ACC112 (cell line): ENCODE measurements around the gene SSTR5.

Experiments used
- H2AFZ ChIP-seq: fragments of 200-600 bp; sonication (generic); one replicate; pipeline ENCODE4 v1.6.0; 2017; ENCODE audit warnings: antibody characterized with exemption, low read length; ENCODE audit not compliant: unreplicated experiment
- H3K27ac ChIP-seq: fragments of 200-600 bp; sonication (generic); 2 replicates; pipeline ENCODE4 v1.5.1; 2014; ENCODE audit warnings: low read depth, mild to moderate bottlenecking, antibody characterized with exemption, low read length, moderate library complexity
- H3K27me3 ChIP-seq: fragments of 200-600 bp; sonication (generic); 2 replicates; pipeline ENCODE4 v1.6.1; 2014; ENCODE audit warnings: mild to moderate bottlenecking, antibody characterized with exemption, low read length, moderate library complexity, mixed read lengths; ENCODE audit not compliant: insufficient read depth
- H3K36me3 ChIP-seq: fragments of 200-600 bp; sonication (generic); 2 replicates; pipeline ENCODE4 v1.6.1; 2016; ENCODE audit warnings: mild to moderate bottlenecking, antibody characterized with exemption, low read length, moderate library complexity, mixed read lengths; ENCODE audit not compliant: insufficient read depth
- H3K4me1 ChIP-seq: fragments of 200-600 bp; sonication (generic); one replicate; pipeline ENCODE4 v1.6.1; 2016; ENCODE audit warnings: low read length, mixed read lengths; ENCODE audit not compliant: insufficient read depth, unreplicated experiment, control insufficient read depth
- H3K4me3 ChIP-seq: fragments of 200-600 bp; sonication (generic); 2 replicates; pipeline ENCODE4 v1.5.1; 2014; ENCODE audit warnings: mild to moderate bottlenecking, low read depth, low read length
- H3K79me2 ChIP-seq: fragments of 200-600 bp; sonication (generic); one replicate; pipeline ENCODE4 v1.6.0; 2016; ENCODE audit warnings: low read length; ENCODE audit not compliant: control insufficient read depth, unreplicated experiment, insufficient read depth

The SSTR5 gene

DNA sequence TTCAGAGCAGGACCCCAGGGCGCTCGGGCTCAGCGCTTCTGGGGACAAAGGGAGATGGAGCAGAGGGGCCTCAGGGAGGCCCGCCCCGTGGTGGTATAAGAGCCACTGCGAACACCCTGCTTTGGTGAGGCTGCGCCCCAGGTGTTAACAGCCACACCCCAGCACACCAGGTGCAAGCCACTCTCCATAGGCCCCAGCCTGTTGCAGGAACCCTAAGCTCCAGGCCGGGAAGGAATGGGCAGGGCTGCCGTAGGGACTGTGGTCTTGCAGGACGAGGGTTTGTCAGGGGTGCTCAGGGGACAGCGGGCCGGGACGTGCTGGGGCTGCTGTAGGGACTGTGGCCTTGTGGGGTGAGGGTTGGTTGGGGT lies 17.0 kb upstream of the SSTR5 start:
- Histone ChIP-seq H3K27ac (no peak overlapping the region), H3K27me3 (no peaks in the 10 kb centered on the region), H2AFZ (no peak overlapping the region), H3K4me3 (no peak overlapping the region), H3K36me3 (no peaks in the 10 kb centered on the region), H3K4me1 (no peaks in the 10 kb centered on the region), H3K79me2 (no peaks in the 10 kb centered on the region)

- Histone ChIP-seq H3K27ac (no peak overlapping the region), H3K79me2 (no peaks in the 10 kb centered on the region), H3K36me3 (no peaks in the 10 kb centered on the region), H2AFZ (no peak overlapping the region), H3K4me1 (no peaks in the 10 kb centered on the region), H3K27me3 (no peaks in the 10 kb centered on the region), H3K4me3 (no peak overlapping the region)
These were observed 16.4 kb upstream of the SSTR5 start for GRCh38 chr16:1056196-1056595.

GRCh38 chr16:1057252-1057932 lies 15.2 kb upstream of the SSTR5 start:
- no peaks in the 10 kb centered on the region for H3K27me3 ChIP-seq

DNA sequence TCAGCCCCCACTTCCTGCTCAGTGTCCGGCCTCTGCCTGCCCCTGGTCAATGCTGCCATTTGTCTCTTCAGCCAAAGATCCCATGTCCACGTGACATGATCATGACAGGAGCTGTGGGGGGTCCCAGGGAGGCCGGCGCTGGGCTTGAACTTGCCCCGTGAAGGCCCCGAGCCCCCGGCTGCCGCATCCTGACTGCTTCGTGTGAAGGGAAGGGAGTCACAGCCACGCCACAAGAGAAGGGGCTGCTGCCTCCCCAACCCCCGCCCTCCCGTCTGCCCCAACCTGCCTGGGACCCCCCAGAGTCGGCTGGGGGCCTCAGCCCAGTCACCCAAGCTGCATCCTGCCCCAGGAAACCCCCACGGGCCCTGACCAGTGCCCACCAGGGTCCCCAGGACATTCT lies 14.3 kb upstream of the SSTR5 start:
- H3K4me1 ChIP-seq: no peaks in the 10 kb centered on the region
- no peak overlapping the region for H3K4me3 ChIP-seq
- H3K27me3 ChIP-seq: no peaks in the 10 kb centered on the region
- no peaks in the 10 kb centered on the region for H3K79me2 ChIP-seq
- no peaks in the 10 kb centered on the region for H3K36me3 ChIP-seq
- H2AFZ ChIP-seq: no peak overlapping the region
- H3K27ac ChIP-seq: no peak overlapping the region

More at GRCh38 chr16:1057252-1057932, 15.2 kb upstream of the SSTR5 start:
- no peak overlapping the region for H3K27ac ChIP-seq
- H2AFZ ChIP-seq: no peak overlapping the region
- no peaks in the 10 kb centered on the region for H3K36me3 ChIP-seq
- no peak overlapping the region for H3K4me3 ChIP-seq
- no peaks in the 10 kb centered on the region for H3K4me1 ChIP-seq
- H3K79me2 ChIP-seq: no peaks in the 10 kb centered on the region

- Histone ChIP-seq H3K27ac (no peak overlapping the region), H3K4me1 (no peaks in the 10 kb centered on the region), H3K27me3 (peaks cover 7% of the 10 kb centered on the region), H3K79me2 (no peaks in the 10 kb centered on the region), H2AFZ (no peak overlapping the region), H3K4me3 (no peak overlapping the region), H3K36me3 (no peaks in the 10 kb centered on the region)
These were observed 13.2 kb upstream of the SSTR5 start for GRCh38 chr16:1059310-1059709.

DNA sequence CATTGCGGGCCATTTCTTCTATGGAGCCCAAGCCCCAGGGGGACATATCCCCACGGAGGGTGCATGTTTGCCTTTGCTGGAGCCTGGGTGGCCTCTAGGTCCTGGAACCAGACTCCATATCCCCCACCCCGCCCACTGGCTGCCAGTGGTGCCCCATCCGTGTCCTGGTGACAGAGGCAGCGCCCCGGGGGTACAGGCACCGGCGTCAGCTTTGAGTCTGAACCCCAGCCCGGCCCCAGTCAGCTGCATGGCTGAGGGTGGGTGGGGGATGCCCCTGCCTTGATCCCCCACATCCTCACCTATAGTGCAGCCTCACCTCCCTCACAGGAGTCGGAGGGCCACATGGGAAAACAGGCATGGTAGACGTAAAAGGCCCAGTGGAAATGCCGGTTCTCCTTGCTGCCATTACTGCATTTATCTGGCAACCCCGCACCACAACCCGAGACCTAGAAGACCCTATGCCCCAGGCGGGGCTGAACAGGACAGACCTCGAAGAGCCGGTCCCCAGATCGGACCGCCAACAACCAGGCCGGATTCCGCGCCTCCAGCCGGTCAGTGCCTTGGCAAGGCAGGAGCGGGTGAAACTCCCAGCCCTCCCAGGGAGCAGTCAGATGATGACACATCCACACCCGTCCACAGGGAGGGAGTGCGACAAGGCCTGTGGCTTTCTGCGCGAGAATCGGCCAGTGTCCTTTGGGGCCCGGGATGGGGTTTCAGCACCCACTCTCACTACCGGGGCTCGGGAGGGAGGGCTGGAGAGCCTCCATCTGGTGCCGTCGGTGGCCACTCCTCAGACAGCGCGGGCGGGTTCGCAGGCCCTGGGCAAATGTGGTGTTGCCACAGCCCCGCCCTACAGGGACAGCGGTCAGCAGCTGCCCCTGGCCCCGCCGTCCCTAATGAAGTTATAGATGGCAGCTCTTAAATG lies 11.9 kb upstream of the SSTR5 start:
- no peak overlapping the region for H3K27ac ChIP-seq
- H3K79me2 ChIP-seq: no peaks in the 10 kb centered on the region
- H3K27me3 ChIP-seq: peaks cover 21% of the 10 kb centered on the region
- no peak overlapping the region for H2AFZ ChIP-seq
- no peaks in the 10 kb centered on the region for H3K36me3 ChIP-seq
- H3K4me1 ChIP-seq: no peaks in the 10 kb centered on the region
- H3K4me3 ChIP-seq: no peak overlapping the region

GRCh38 chr16:1061769-1062505 lies 10.6 kb upstream of the SSTR5 start:
- no peaks in the 10 kb centered on the region for H3K79me2 ChIP-seq
- H3K36me3 ChIP-seq: no peaks in the 10 kb centered on the region
- H3K4me1 ChIP-seq: no peaks in the 10 kb centered on the region
- no peak overlapping the region for H2AFZ ChIP-seq
- H3K27me3 ChIP-seq: peaks cover 34% of the 10 kb centered on the region
- H3K4me3 ChIP-seq: no peak overlapping the region
- H3K27ac ChIP-seq: no peak overlapping the region

DNA sequence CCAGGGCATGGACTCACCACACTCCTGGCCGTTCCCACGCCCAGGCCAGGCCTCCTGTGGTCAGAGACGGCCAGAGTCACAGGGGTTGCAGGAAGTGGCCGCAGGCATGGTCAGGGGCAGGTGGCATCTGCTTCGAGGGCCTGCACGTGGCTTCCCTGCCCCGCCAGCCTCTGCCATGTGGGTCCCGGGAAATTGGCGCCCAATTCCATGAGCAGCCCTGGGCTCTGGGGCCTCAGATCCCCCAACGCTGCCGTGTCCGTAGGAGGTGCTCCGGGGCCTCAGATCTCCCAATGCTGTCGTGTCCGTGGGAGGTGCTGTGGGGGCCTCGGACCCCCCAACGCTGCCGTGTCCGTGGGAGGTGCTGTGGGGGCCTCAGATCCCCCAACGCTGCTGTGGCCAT lies 9.7 kb upstream of the SSTR5 start:
- Histone ChIP-seq H3K79me2 (no peaks in the 10 kb centered on the region), H3K27ac (no peak overlapping the region), H3K4me3 (no peak overlapping the region), H2AFZ (no peak overlapping the region), H3K4me1 (no peaks in the 10 kb centered on the region), H3K36me3 (no peaks in the 10 kb centered on the region), H3K27me3 (peaks cover 42% of the 10 kb centered on the region)

- Histone ChIP-seq H3K4me3 (no peak overlapping the region), H3K79me2 (no peaks in the 10 kb centered on the region), H3K27ac (no peak overlapping the region), H3K4me1 (no peaks in the 10 kb centered on the region), H2AFZ (no peak overlapping the region), H3K36me3 (no peaks in the 10 kb centered on the region), H3K27me3 (peaks cover 47% of the 10 kb centered on the region)
These were observed 8.8 kb upstream of the SSTR5 start for GRCh38 chr16:1063728-1064127.

DNA sequence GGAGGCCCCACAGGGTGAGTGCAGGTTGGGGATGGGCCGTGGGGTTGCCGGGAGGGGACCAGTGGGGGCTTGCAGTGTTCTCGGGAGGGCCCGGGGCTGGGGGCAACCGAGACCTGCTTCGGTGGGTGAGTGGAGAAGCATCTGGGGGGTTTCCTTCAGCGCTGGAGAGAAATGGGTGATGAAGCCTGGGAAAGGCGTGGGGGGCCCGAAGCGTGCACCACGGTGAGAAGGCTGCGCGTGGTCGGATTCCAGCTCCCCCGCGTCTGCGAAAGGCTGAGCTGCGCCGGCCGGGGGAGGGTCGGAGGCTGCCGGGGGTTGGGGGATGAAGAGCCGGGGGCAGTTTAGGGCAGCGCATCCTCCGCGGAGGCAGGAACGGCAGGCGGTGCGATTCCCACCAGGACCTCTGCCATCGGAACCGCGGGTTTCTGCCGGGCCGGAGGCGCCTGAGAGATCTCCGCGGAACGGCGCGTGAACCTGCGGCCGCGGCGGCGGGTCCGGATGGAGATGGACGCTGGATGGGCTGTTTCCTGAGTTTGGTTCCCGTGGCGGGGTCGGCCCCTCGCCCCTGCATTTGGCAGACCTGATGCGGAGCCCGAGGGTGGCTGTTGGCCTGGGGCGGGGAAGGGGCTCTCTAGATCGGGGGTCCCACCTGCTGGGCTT lies 6.9 kb upstream of the SSTR5 start:
- Histone ChIP-seq H2AFZ (no peak overlapping the region), H3K4me1 (no peaks in the 10 kb centered on the region), H3K36me3 (no peaks in the 10 kb centered on the region), H3K4me3 (no peak overlapping the region), H3K79me2 (no peaks in the 10 kb centered on the region), H3K27ac (no peak overlapping the region), H3K27me3 (peaks cover 64% of the 10 kb centered on the region)
